H1 (cell line): ENCODE results near the gene FXYD5.

Experiments
- BACH1 ChIP-seq: IDR thresholded peaks from 2 replicates; pipeline ENCODE4 v1.6.1; 2012; ENCODE audit warnings: low read length, improper control_type of control experiment
- EGR1 ChIP-seq: IDR thresholded peaks from 2 replicates; pipeline ENCODE4 v1.6.1; 2011; ENCODE audit warnings: low read depth, low read length, borderline replicate concordance
- EZH2 ChIP-seq: fragments of 200-600 bp; sonication (generic); IDR thresholded peaks from 2 replicates; pipeline ENCODE4 v1.7.1; 2012; ENCODE audit warnings: low read depth, mild to moderate bottlenecking, moderate library complexity, low read length, inconsistent platforms; ENCODE audit not compliant: severe bottlenecking
- JUN ChIP-seq: IDR thresholded peaks from 2 replicates; pipeline ENCODE4 v1.6.1; 2011; ENCODE audit warnings: low read depth, mild to moderate bottlenecking, improper control_type of control experiment, low read length
- KDM5A ChIP-seq: fragments of 200-600 bp; IDR thresholded peaks from 2 replicates; pipeline ENCODE4 v1.7.1; 2012; ENCODE audit warnings: mild to moderate bottlenecking, low read length, inconsistent platforms, mixed read lengths
- POLR2A ChIP-seq, 2 experiments: IDR thresholded peaks; 1 replicate in 1 of 2; 2 replicates in 1 of 2; pipeline ENCODE4 v1.6.1; 2011; ENCODE audit warnings: low read depth in 2 of 2, low read length in 2 of 2, mild to moderate bottlenecking in 2 of 2; ENCODE audit errors: control extremely low read depth in 1 of 2
- POLR2AphosphoS5 ChIP-seq: IDR thresholded peaks from 2 replicates; pipeline ENCODE4 v1.6.1; 2011; ENCODE audit warnings: low read depth, low read length
- SIN3A ChIP-seq, 2 experiments: IDR thresholded peaks in 1 of 2; conservative IDR thresholded peaks in 1 of 2; 2 replicates each; pipeline ENCODE4 v1.6.1; 2011 to 2012; ENCODE audit warnings: low read length in 2 of 2, improper control_type of control experiment in 1 of 2, low read depth in 1 of 2, mild to moderate bottlenecking in 1 of 2
- TF ChIP-seq, protein P1 (sequence below), 3 experiments: IDR thresholded peaks; 1 replicate in 2 of 3; 2 replicates in 1 of 3; pipeline versions ENCODE4 v1.5.1 to v1.6.1; 2011; ENCODE audit warnings: low read length in 3 of 3, mild to moderate bottlenecking in 3 of 3, inconsistent platforms in 2 of 3, low read depth in 1 of 3, moderate library complexity in 1 of 3; ENCODE audit not compliant: insufficient read depth in 1 of 3; ENCODE audit errors: control extremely low read depth in 1 of 3
- TF ChIP-seq, protein P2 (sequence below): IDR thresholded peaks from 2 replicates; pipeline ENCODE4 v1.6.1; 2011; ENCODE audit warnings: low read length, improper control_type of control experiment

DNA sequence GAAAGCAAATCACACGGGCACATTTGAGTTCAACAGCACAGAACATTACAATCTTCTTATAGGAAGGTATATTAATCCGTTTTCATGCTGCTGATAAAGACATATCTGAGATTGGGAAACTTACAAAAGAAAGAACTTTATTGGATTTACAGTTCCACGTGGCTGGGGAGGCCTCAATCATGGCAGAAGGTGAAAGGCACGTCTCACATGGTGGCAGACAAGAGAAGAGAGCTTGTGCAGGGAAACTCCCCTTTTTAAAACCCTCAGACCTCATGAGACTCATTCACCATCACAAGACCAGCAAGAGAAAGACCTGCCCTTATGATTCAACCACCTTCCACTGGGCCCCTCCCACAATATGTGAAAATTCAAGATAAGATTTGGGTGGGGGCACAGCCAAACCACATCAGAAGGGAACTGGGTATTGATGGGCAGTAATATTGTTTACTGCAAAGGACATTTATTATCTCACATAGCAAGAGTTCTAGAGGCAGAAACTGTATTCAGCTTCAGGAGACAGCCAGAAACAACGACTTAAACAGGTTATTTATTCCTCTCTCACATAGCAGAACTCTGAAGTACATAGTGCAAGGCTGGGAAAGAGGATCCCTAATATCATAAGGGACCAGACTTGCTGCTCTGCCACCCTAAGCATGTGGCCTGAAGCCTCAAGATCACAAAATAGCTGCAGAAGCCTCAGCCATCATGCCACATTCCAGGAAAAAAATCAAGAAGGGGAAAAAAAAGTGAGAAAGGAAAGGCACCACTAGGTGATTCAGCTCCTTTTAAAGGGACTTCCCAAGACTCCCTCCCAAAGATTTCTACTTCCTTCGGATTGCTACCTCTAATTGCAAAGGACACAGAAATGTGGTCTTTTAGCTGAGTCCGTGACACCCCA is 23.1 kb downstream of the FXYD5 start:
- TF ChIP-seq, protein P1, sequence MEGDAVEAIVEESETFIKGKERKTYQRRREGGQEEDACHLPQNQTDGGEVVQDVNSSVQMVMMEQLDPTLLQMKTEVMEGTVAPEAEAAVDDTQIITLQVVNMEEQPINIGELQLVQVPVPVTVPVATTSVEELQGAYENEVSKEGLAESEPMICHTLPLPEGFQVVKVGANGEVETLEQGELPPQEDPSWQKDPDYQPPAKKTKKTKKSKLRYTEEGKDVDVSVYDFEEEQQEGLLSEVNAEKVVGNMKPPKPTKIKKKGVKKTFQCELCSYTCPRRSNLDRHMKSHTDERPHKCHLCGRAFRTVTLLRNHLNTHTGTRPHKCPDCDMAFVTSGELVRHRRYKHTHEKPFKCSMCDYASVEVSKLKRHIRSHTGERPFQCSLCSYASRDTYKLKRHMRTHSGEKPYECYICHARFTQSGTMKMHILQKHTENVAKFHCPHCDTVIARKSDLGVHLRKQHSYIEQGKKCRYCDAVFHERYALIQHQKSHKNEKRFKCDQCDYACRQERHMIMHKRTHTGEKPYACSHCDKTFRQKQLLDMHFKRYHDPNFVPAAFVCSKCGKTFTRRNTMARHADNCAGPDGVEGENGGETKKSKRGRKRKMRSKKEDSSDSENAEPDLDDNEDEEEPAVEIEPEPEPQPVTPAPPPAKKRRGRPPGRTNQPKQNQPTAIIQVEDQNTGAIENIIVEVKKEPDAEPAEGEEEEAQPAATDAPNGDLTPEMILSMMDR (IDR thresholded peaks at IDR 0.05; ENCODE audit: control extremely low read depth in 1 of 3, insufficient read depth in 1 of 3, low read depth in 1 of 3, low read length in 3 of 3) = no peak
- TF ChIP-seq EZH2 = no peak
- no peak for TF ChIP-seq EGR1
- no peak for TF ChIP-seq BACH1
- TF ChIP-seq POLR2AphosphoS5 = no peak
- no peak for TF ChIP-seq JUN
- TF ChIP-seq, protein P2, sequence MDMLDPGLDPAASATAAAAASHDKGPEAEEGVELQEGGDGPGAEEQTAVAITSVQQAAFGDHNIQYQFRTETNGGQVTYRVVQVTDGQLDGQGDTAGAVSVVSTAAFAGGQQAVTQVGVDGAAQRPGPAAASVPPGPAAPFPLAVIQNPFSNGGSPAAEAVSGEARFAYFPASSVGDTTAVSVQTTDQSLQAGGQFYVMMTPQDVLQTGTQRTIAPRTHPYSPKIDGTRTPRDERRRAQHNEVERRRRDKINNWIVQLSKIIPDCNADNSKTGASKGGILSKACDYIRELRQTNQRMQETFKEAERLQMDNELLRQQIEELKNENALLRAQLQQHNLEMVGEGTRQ = no peak
- no peak for TF ChIP-seq POLR2A (IDR thresholded peaks at IDR 0.05; ENCODE audit: control extremely low read depth in 1 of 2, low read depth in 2 of 2, low read length in 2 of 2)
- no peak for TF ChIP-seq KDM5A
- no peak for TF ChIP-seq SIN3A (conservative IDR thresholded peaks at IDR 0.05 in 1 of 2, IDR thresholded peaks at IDR 0.05 in 1 of 2; ENCODE audit: low read depth in 1 of 2, low read length in 2 of 2)
